H1 (cell line): ENCODE results near the gene LEMD2. TPM values are rescaled to one million over a fixed set of nuclear protein-coding genes. Genes with fewer than 3 reads are reported as not detected.

ENCODE experiments used
- ATF2 ChIP-seq: IDR thresholded peaks from 2 replicates; pipeline ENCODE4 v1.6.1; 2012; ENCODE audit warnings: low read length, inconsistent platforms
- BRCA1 ChIP-seq: IDR thresholded peaks from 2 replicates; pipeline ENCODE4 v1.6.1; 2012; ENCODE audit warnings: low read depth, low read length, improper control_type of control experiment
- CBX8 ChIP-seq: fragments of 300-800, 300-1000 bp; sonication (generic); IDR thresholded peaks from 2 replicates; pipeline ENCODE4 v1.7.1; 2016; ENCODE audit warnings: low read depth, low read length, borderline replicate concordance
- CREB1 ChIP-seq: IDR thresholded peaks from 2 replicates; pipeline ENCODE4 v1.6.1; 2012; ENCODE audit warnings: inconsistent platforms
- E2F6 ChIP-seq: IDR thresholded peaks from 2 replicates; pipeline ENCODE4 v1.6.1; 2012; ENCODE audit warnings: inconsistent platforms
- FOSL1 ChIP-seq: IDR thresholded peaks from 2 replicates; pipeline ENCODE4 v1.6.1; 2011; ENCODE audit warnings: mild to moderate bottlenecking, low read depth, low read length, moderate library complexity; ENCODE audit not compliant: insufficient read depth
- HDAC6 ChIP-seq: IDR thresholded peaks from one replicate; pipeline ENCODE4 v1.7.1; 2012; ENCODE audit warnings: low read depth, mild to moderate bottlenecking, inconsistent platforms, low read length, moderate library complexity
- JUN ChIP-seq: IDR thresholded peaks from 2 replicates; pipeline ENCODE4 v1.6.1; 2011; ENCODE audit warnings: low read depth, mild to moderate bottlenecking, improper control_type of control experiment, low read length
- KDM1A ChIP-seq: fragments of 200-600, 300-600 bp; sonication (generic); IDR thresholded peaks from 2 replicates; pipeline ENCODE4 v1.7.1; 2016; ENCODE audit warnings: mild to moderate bottlenecking, low read length, borderline replicate concordance
- KDM4A ChIP-seq: IDR thresholded peaks from one replicate; pipeline ENCODE4 v1.7.1; 2012; ENCODE audit warnings: low read depth, mild to moderate bottlenecking, moderate library complexity, low read length, inconsistent platforms; ENCODE audit not compliant: severe bottlenecking
- NRF1 ChIP-seq: IDR thresholded peaks from 2 replicates; pipeline ENCODE4 v1.6.1; 2011; ENCODE audit warnings: mild to moderate bottlenecking, low read depth, low read length, improper control_type of control experiment
- POLR2A ChIP-seq, 2 experiments: IDR thresholded peaks; 1 replicate in 1 of 2; 2 replicates in 1 of 2; pipeline ENCODE4 v1.6.1; 2011; ENCODE audit warnings: low read depth in 2 of 2, low read length in 2 of 2, mild to moderate bottlenecking in 2 of 2; ENCODE audit errors: control extremely low read depth in 1 of 2
- POLR2AphosphoS5 ChIP-seq: IDR thresholded peaks from 2 replicates; pipeline ENCODE4 v1.6.1; 2011; ENCODE audit warnings: low read depth, low read length
- POU5F1 ChIP-seq: IDR thresholded peaks from 2 replicates; pipeline ENCODE4 v1.6.1; 2011; ENCODE audit warnings: low read depth, mild to moderate bottlenecking, low read length, moderate library complexity
- RAD21 ChIP-seq, 2 experiments: IDR thresholded peaks in 1 of 2; conservative IDR thresholded peaks in 1 of 2; 2 replicates each; pipeline ENCODE4 v1.6.1; 2011; ENCODE audit warnings: low read depth in 2 of 2, low read length in 2 of 2, improper control_type of control experiment in 1 of 2, inconsistent platforms in 1 of 2, mild to moderate bottlenecking in 1 of 2, moderate library complexity in 1 of 2
- SIRT6 ChIP-seq: IDR thresholded peaks from one replicate; pipeline ENCODE4 v1.7.1; 2012; ENCODE audit warnings: low read length, inconsistent platforms
- SIX5 ChIP-seq: IDR thresholded peaks from 2 replicates; pipeline ENCODE4 v1.6.1; 2011; ENCODE audit warnings: mild to moderate bottlenecking, low read depth, low read length
- SP1 ChIP-seq: IDR thresholded peaks from 2 replicates; pipeline ENCODE4 v1.6.1; 2011; ENCODE audit warnings: low read depth, low read length
- SP2 ChIP-seq: IDR thresholded peaks from 2 replicates; pipeline ENCODE4 v1.6.1; 2012; ENCODE audit warnings: mild to moderate bottlenecking, low read length, inconsistent platforms
- SP4 ChIP-seq: IDR thresholded peaks from 2 replicates; pipeline ENCODE4 v1.6.1; 2012; ENCODE audit warnings: low read length, inconsistent platforms
- TBP ChIP-seq: IDR thresholded peaks from 2 replicates; pipeline ENCODE4 v1.6.1; 2011; ENCODE audit warnings: low read depth, low read length, improper control_type of control experiment
- USF2 ChIP-seq: IDR thresholded peaks from 2 replicates; pipeline ENCODE4 v1.6.1; 2011; ENCODE audit warnings: low read length, improper control_type of control experiment
- polyA plus RNA-seq, 7 experiments: library from polyadenylated mRNA; depleted of rRNA in 3 of 7; stranded (reverse) in 5 of 7; unstranded in 2 of 7; fragments of >200 nt in 5 of 7; fragments of 200-250 nt in 2 of 7; gene quantifications; 1 replicate in 5 of 7; 2 replicates in 1 of 7; 4 replicates in 1 of 7; pipeline versions ENCODE4 v1.2.1 to v1.2.3, GENCODE V29; 2011 to 2013; ENCODE audit warnings: missing spikeins in 2 of 7, mixed read lengths in 2 of 7
- total RNA-seq: library from RNA; stranded (reverse); fragmentation: NEBNext Ultra II Directional; extraction: Animal tissue kit (Norgen Biotek cat#: 25700); gene quantifications from 2 replicates; pipeline ENCODE4 v1.2.1, GENCODE V29; 2021

Gene LEMD2
- total and polyA plus RNA-seq, 2 of the 8 experiments (the other 6 are each of a cell fraction or from before 2014, with no cell fraction given) = 32.7 to 57.3 TPM

GRCh38 chr6:33771146-33772081 lies 17.5 kb downstream of the LEMD2 start (continued):
- TF ChIP-seq FOSL1 (no peak), BRCA1 (no peak), POU5F1 (no peak), SP4 (no peak), KDM1A (no peak), CBX8 (no peak), E2F6 (peak; percentile 78), NRF1 (no peak), TBP (peak; percentile 62; the same call in 1 of the 2 replicates), RAD21 (IDR thresholded peaks at IDR 0.05 in 1 of 2, conservative IDR thresholded peaks at IDR 0.05 in 1 of 2; ENCODE audit: low read depth in 2 of 2, low read length in 2 of 2) (peak; percentile 86 to 91), CREB1 (peak; percentile 44; the same call in 1 of the 2 replicates), SP1 (no peak), POLR2A (IDR thresholded peaks at IDR 0.05; ENCODE audit: control extremely low read depth in 1 of 2, low read depth in 2 of 2, low read length in 2 of 2) (0 out of 3 replicates have a peak, but pooled peaks of 1 of the 2 experiments have one; percentile 45), KDM4A (no peak), SP2 (no peak), POLR2AphosphoS5 (no peak), USF2 (no peak), SIX5 (no peak), JUN (no peak), SIRT6 (no peak), ATF2 (peak; percentile 41; the same call in 1 of the 2 replicates), HDAC6 (no peak)
